Neural cell (in vitro differentiated cells): ENCODE results near the gene DPP6. TPM values are rescaled to one million over a fixed set of nuclear protein-coding genes. Genes with fewer than 3 reads are reported as not detected.

Experiments
- H2AFZ ChIP-seq: fragments of 200-600, 300-800 bp; sonication (generic), shearing (Covaris generic); 2 replicates; pipeline ENCODE4 v1.6.0; 2014; ENCODE audit warnings: low read depth, mild to moderate bottlenecking, antibody characterized with exemption, low read length, moderate library complexity
- H3F3A ChIP-seq: fragments of 200-600 bp; shearing (Covaris generic); 2 replicates; pipeline ENCODE4 v1.6.1; 2016; ENCODE audit warnings: mild to moderate bottlenecking, moderate library complexity, mixed read lengths, antibody characterized with exemption, low read length; ENCODE audit not compliant: insufficient read depth, poor library complexity, severe bottlenecking
- H3K27ac ChIP-seq: fragments of 200-600, 300-800 bp; sonication (generic), shearing (Covaris generic); 2 replicates; pipeline ENCODE4 v1.5.1; 2014; ENCODE audit warnings: mild to moderate bottlenecking, low read length, moderate library complexity
- H3K27me3 ChIP-seq: fragments of 300-800, 200-600 bp; sonication (generic), shearing (Covaris generic); 2 replicates; pipeline ENCODE4 v1.6.0; 2014; ENCODE audit warnings: mild to moderate bottlenecking, low read depth, low read length, moderate library complexity; ENCODE audit not compliant: insufficient read depth
- H3K36me3 ChIP-seq: fragments of 300-800, 200-600 bp; sonication (generic), shearing (Covaris generic); 2 replicates; pipeline ENCODE4 v1.5.1; 2014; ENCODE audit warnings: mild to moderate bottlenecking, antibody characterized with exemption, low read length, moderate library complexity; ENCODE audit not compliant: insufficient read depth
- H3K4me2 ChIP-seq: fragments of 300-800, 200-600 bp; sonication (generic), shearing (Covaris generic); 2 replicates; pipeline ENCODE4 v1.6.0; 2014; ENCODE audit warnings: mild to moderate bottlenecking, low read length
- H3K4me3 ChIP-seq: fragments of 300-800, 200-600 bp; sonication (generic), shearing (Covaris generic); 2 replicates; pipeline ENCODE4 v1.5.1; 2014; ENCODE audit warnings: mild to moderate bottlenecking, low read length, moderate library complexity
- H3K79me2 ChIP-seq: fragments of 200-600 bp; shearing (Covaris generic); replicated peaks from 2 replicates; pipeline ENCODE4 v1.6.0; 2014; ENCODE audit warnings: mild to moderate bottlenecking, low read length, moderate library complexity; ENCODE audit not compliant: insufficient read depth
- H3K9ac ChIP-seq: fragments of 300-800, 200-600 bp; sonication (generic), shearing (Covaris generic); 2 replicates; pipeline ENCODE4 v1.6.1; 2016; ENCODE audit warnings: mild to moderate bottlenecking, low read length, mixed read lengths
- H3K9me2 ChIP-seq: fragments of 200-600 bp; shearing (Covaris generic); 2 replicates; pipeline ENCODE4 v1.6.1; 2016; ENCODE audit warnings: mild to moderate bottlenecking, low read length, mixed read lengths; ENCODE audit not compliant: insufficient read depth
- H3K9me3 ChIP-seq: fragments of 200-600, 300-800 bp; sonication (generic), shearing (Covaris generic); 2 replicates; pipeline ENCODE4 v1.6.1; 2016; ENCODE audit warnings: mild to moderate bottlenecking, mixed run types, low read length, moderate library complexity, mixed read lengths
- H4K20me1 ChIP-seq: fragments of 200-600 bp; shearing (Covaris generic); 2 replicates; pipeline ENCODE4 v1.6.1; 2016; ENCODE audit warnings: mild to moderate bottlenecking, mixed run types; ENCODE audit not compliant: insufficient read depth
- CTCF ChIP-seq: fragments of 450-650 bp; IDR thresholded peaks from 2 replicates; pipeline ENCODE4 v1.5.1; 2014; ENCODE audit warnings: antibody characterized with exemption, mild to moderate bottlenecking, moderate library complexity; ENCODE audit not compliant: poor library complexity, severe bottlenecking
- EP300 ChIP-seq: fragments of 450-650 bp; conservative IDR thresholded peaks from 2 replicates; pipeline ENCODE4 v1.6.1; 2014; ENCODE audit warnings: antibody characterized with exemption, mild to moderate bottlenecking, moderate library complexity; ENCODE audit not compliant: poor library complexity, severe bottlenecking
- EZH2 ChIP-seq: fragments of 200-600, 300-800 bp; shearing (Covaris generic), sonication (generic); IDR thresholded peaks from 2 replicates; pipeline ENCODE4 v1.6.1; 2014; ENCODE audit warnings: antibody characterized with exemption, low read length, borderline replicate concordance, mild to moderate bottlenecking; ENCODE audit not compliant: insufficient read depth, poor library complexity, severe bottlenecking
- MXI1 ChIP-seq: fragments of 450-650 bp; conservative IDR thresholded peaks from 2 replicates; pipeline ENCODE4 v1.6.1; 2014; ENCODE audit warnings: antibody characterized with exemption, mild to moderate bottlenecking; ENCODE audit not compliant: poor library complexity, severe bottlenecking
- POLR2AphosphoS5 ChIP-seq: IDR thresholded peaks from 2 replicates; pipeline ENCODE4 v1.6.1; 2012
- RAD21 ChIP-seq: fragments of 450-650 bp; conservative IDR thresholded peaks from 2 replicates; pipeline ENCODE4 v1.6.1; 2014; ENCODE audit warnings: antibody characterized with exemption, mild to moderate bottlenecking, moderate library complexity
- REST ChIP-seq: IDR thresholded peaks from 2 replicates; pipeline ENCODE4 v1.6.1; 2012; ENCODE audit warnings: borderline replicate concordance
- SMC3 ChIP-seq: fragments of 450-650 bp; conservative IDR thresholded peaks from 2 replicates; pipeline ENCODE4 v1.6.1; 2014; ENCODE audit warnings: antibody characterized with exemption, mild to moderate bottlenecking, moderate library complexity; ENCODE audit not compliant: poor library complexity
- TAF1 ChIP-seq: IDR thresholded peaks from 2 replicates; pipeline ENCODE4 v1.6.1; 2012; ENCODE audit warnings: low read depth
- polyA plus RNA-seq: library from polyadenylated mRNA; depleted of rRNA; stranded (reverse); fragments of >200 nt; gene quantifications from 2 replicates; pipeline ENCODE4 v1.2.3, GENCODE V29; 2014

Gene DPP6
- polyA plus RNA-seq, 1 donor from 2014 or later = 20.4 TPM

GRCh38 chr7:154353355-154353767, 301.2 kb downstream of the DPP6 start:
- H2AFZ ChIP-seq = no peak overlapping the region
- H3K9me2 ChIP-seq = no peaks in the 10 kb centered on the region
- TF ChIP-seq MXI1 = no peak
- no peak for TF ChIP-seq EZH2
- no peak for TF ChIP-seq TAF1
- TF ChIP-seq REST = no peak
- no peak for TF ChIP-seq CTCF
- TF ChIP-seq POLR2AphosphoS5 = no peak
- no peak for TF ChIP-seq SMC3
- TF ChIP-seq RAD21 = no peak
- TF ChIP-seq EP300 = no peak
- no peaks in the 10 kb centered on the region for H3F3A ChIP-seq
- no peaks in the 10 kb centered on the region for H3K79me2 ChIP-seq
- peak overlapping the region; percentile 17 for H3K27ac ChIP-seq
- no peaks in the 10 kb centered on the region for H3K36me3 ChIP-seq
- H3K9me3 ChIP-seq = no peaks in the 10 kb centered on the region
- peak overlapping the region; percentile 36 for H3K4me3 ChIP-seq
- no peaks in the 10 kb centered on the region for H4K20me1 ChIP-seq
- H3K9ac ChIP-seq = no peak overlapping the region
- no peak overlapping the region for H3K4me2 ChIP-seq
- H3K27me3 ChIP-seq = no peaks in the 10 kb centered on the region

GRCh38 chr7:154364170-154364569, 312.0 kb downstream of the DPP6 start:
- TF ChIP-seq SMC3 (no peak), MXI1 (no peak)

GRCh38 chr7:154371424-154371823, 319.2 kb downstream of the DPP6 start:
- Histone ChIP-seq H3K9me2 (no peaks in the 10 kb centered on the region), H3K4me2 (no peak overlapping the region), H3K9ac (no peak overlapping the region), H3F3A (no peaks in the 10 kb centered on the region), H3K9me3 (no peaks in the 10 kb centered on the region), H2AFZ (no peak overlapping the region), H3K4me3 (no peak overlapping the region), H3K27ac (no peak overlapping the region), H3K36me3 (no peaks in the 10 kb centered on the region), H3K79me2 (no peaks in the 10 kb centered on the region), H4K20me1 (no peaks in the 10 kb centered on the region), H3K27me3 (no peaks in the 10 kb centered on the region)
- TF ChIP-seq SMC3 = no peak

More at GRCh38 chr7:154364170-154364569, 312.0 kb downstream of the DPP6 start:
- no peaks in the 10 kb centered on the region for H3F3A ChIP-seq
- no peak overlapping the region for H2AFZ ChIP-seq
- H3K79me2 ChIP-seq = no peaks in the 10 kb centered on the region
- no peaks in the 10 kb centered on the region for H3K27me3 ChIP-seq
- H3K9me2 ChIP-seq = no peaks in the 10 kb centered on the region
- H3K4me2 ChIP-seq = no peak overlapping the region
- no peaks in the 10 kb centered on the region for H3K9me3 ChIP-seq
- no peak overlapping the region for H3K27ac ChIP-seq
- H4K20me1 ChIP-seq = no peaks in the 10 kb centered on the region
- H3K36me3 ChIP-seq = no peaks in the 10 kb centered on the region
- no peak overlapping the region for H3K9ac ChIP-seq
- H3K4me3 ChIP-seq = no peak overlapping the region
